ENCODE data around the gene ELOB. TPM values are rescaled to one million over a fixed set of nuclear protein-coding genes. Genes with fewer than 3 reads are reported as not detected.

Gene ELOB
- total RNA-seq, 2 donors from 2014 or later = 318 to 496 TPM

GRCh38 chr16:2737238-2737605, 39.9 kb downstream of the ELOB start:
- no peak overlapping the region for H3K4me3 ChIP-seq
- no peaks in the 10 kb centered on the region for H3K27me3 ChIP-seq (replicated peaks; ENCODE audit: insufficient read depth)
- WGBS = 77% methylated on average over 5 of the region's 5 CpGs
- H3K9me3 ChIP-seq = no peaks in the 10 kb centered on the region
- no peaks in the 10 kb centered on the region for H3K4me1 ChIP-seq (replicated peaks)
- TF ChIP-seq POLR2A (IDR thresholded peaks at IDR 0.05) (no peak), POLR2AphosphoS5 (IDR thresholded peaks at IDR 0.05) (no peak)
- TF ChIP-seq, protein P1, sequence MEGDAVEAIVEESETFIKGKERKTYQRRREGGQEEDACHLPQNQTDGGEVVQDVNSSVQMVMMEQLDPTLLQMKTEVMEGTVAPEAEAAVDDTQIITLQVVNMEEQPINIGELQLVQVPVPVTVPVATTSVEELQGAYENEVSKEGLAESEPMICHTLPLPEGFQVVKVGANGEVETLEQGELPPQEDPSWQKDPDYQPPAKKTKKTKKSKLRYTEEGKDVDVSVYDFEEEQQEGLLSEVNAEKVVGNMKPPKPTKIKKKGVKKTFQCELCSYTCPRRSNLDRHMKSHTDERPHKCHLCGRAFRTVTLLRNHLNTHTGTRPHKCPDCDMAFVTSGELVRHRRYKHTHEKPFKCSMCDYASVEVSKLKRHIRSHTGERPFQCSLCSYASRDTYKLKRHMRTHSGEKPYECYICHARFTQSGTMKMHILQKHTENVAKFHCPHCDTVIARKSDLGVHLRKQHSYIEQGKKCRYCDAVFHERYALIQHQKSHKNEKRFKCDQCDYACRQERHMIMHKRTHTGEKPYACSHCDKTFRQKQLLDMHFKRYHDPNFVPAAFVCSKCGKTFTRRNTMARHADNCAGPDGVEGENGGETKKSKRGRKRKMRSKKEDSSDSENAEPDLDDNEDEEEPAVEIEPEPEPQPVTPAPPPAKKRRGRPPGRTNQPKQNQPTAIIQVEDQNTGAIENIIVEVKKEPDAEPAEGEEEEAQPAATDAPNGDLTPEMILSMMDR (IDR thresholded peaks at IDR 0.05) = no peak
- intact Hi-C loops (cut with DNase I) = no loop called here
- H3K36me3 ChIP-seq = no peaks in the 10 kb centered on the region
- H3K27ac ChIP-seq = no peak overlapping the region
- no peak for DNase-seq (ENCODE audit: low spot score)

DNA sequence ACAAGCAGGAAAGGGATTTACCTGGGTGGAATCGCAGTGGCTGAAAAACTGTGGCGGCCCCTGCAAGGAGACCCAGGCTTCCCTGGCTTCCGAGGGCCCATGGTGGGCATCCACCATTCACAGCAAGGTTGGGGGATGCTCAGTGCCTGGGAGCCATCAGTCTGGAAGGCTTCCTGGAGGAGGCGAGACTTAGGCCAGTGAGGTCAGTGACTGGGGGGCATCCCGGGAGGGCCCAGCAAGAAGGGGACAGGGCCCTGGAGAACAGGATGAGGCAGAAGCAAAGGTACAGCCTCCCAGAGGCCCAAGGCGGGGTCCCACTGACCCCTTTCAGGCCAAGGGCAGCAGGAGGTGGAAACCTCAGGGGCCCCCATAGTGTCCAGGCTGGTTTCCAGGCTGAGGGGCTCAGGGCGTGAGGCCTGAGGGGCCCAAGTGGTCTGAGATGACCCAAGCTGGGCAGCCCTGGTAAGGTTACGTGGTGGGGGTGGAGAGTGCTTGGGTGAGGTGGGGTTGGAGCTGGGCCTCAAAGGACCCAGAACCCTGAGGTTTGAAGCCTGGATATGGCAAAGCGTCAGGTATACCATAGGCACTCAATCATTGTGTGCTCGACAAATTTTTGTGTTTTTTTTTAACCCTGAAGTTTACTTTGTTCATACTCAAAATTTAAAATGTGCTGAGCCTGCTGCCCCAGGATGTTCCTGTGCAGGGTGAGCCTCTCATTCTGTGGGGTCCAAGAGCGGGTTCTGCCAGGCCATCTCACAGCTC, 40.4 kb downstream of the ELOB start:
- Histone ChIP-seq H3K4me1 (replicated peaks) (no peaks in the 10 kb centered on the region), H3K27ac (no peak overlapping the region), H3K27me3 (replicated peaks; ENCODE audit: insufficient read depth) (no peaks in the 10 kb centered on the region), H3K4me3 (no peak overlapping the region), H3K36me3 (no peaks in the 10 kb centered on the region), H3K9me3 (no peaks in the 10 kb centered on the region)
- intact Hi-C loops (cut with DNase I) = no loop called here
- TF ChIP-seq POLR2AphosphoS5 (IDR thresholded peaks at IDR 0.05) = no peak
- TF ChIP-seq, protein P1 (IDR thresholded peaks at IDR 0.05) = no peak
- no peak for TF ChIP-seq POLR2A (IDR thresholded peaks at IDR 0.05)
- WGBS = 85% methylated on average over 11 of the region's 11 CpGs
- DNase-seq (ENCODE audit: low spot score) = no peak

- Histone ChIP-seq H3K27me3 (replicated peaks; ENCODE audit: insufficient read depth) (no peaks in the 10 kb centered on the region), H3K9me3 (no peaks in the 10 kb centered on the region), H3K4me1 (replicated peaks) (no peaks in the 10 kb centered on the region), H3K27ac (no peak overlapping the region), H3K36me3 (no peaks in the 10 kb centered on the region), H3K4me3 (no peak overlapping the region)
- TF ChIP-seq POLR2A (IDR thresholded peaks at IDR 0.05) (no peak), POLR2AphosphoS5 (IDR thresholded peaks at IDR 0.05) (no peak)
- TF ChIP-seq, protein P1 (IDR thresholded peaks at IDR 0.05) = no peak
- 83% methylated on average over 10 of the region's 10 CpGs for WGBS
- intact Hi-C loops (cut with DNase I) = no loop called here
- DNase-seq (ENCODE audit: low spot score) = no peak
Measured at GRCh38 chr16:2734844-2735515, 42.1 kb downstream of the ELOB start.

DNA sequence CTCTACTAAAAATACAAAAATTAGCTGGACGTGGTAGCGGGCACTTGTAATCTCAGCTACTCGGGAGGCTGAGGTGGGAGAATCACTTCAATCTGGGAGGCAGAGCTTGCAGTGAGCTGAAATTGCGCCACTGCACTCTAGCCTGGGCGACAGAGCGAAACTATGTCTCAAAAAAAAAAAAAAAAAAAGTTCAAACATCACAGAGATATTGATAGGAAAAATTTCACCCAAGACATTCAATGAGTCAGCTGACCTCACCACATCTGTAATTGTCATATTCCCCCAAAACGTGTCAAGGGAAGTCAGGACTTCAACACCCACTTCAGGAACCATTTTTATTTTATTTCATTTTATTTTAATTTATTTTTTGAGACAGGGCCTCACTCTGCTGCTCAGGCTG, 49.0 kb downstream of the ELOB start:
- no peaks in the 10 kb centered on the region for H3K27me3 ChIP-seq (replicated peaks; ENCODE audit: insufficient read depth)
- no peaks in the 10 kb centered on the region for H3K9me3 ChIP-seq
- no peaks in the 10 kb centered on the region for H3K4me1 ChIP-seq (replicated peaks)
- H3K27ac ChIP-seq = no peak overlapping the region
- H3K36me3 ChIP-seq = no peaks in the 10 kb centered on the region
- no peak for DNase-seq (ENCODE audit: low spot score)
- no peak overlapping the region for H3K4me3 ChIP-seq
- TF ChIP-seq POLR2A (IDR thresholded peaks at IDR 0.05) (no peak), POLR2AphosphoS5 (IDR thresholded peaks at IDR 0.05) (no peak)
- TF ChIP-seq, protein P1 (IDR thresholded peaks at IDR 0.05) = no peak
- intact Hi-C loops (cut with DNase I) = no loop called here
- WGBS = 89% methylated on average over 7 of the region's 7 CpGs

DNA sequence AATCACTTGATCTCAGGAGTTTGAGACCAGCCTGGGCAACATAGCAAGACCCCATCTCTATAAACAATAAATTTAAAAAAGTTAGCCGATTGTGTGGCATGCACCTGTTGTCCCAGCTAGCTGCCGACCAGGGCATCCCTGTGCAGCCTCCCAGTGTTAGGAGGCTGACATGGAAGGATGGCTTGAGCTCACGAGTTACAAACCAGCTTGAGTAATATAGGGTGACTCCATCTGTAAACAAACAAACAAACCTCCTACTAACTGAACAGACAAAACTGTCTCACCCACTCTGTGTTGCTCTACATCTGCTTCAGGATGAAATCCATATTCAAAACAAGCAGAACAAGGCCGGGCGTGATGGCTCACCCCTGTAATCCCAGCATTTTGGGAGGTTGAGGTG, 50.2 kb downstream of the ELOB start:
- 92% methylated on average over 5 of the region's 5 CpGs for WGBS
- Histone ChIP-seq H3K9me3 (no peaks in the 10 kb centered on the region), H3K4me3 (no peak overlapping the region), H3K27ac (no peak overlapping the region), H3K36me3 (no peaks in the 10 kb centered on the region), H3K27me3 (replicated peaks; ENCODE audit: insufficient read depth) (no peaks in the 10 kb centered on the region), H3K4me1 (replicated peaks) (no peaks in the 10 kb centered on the region)
- intact Hi-C loops (cut with DNase I) = no loop called here
- TF ChIP-seq POLR2AphosphoS5 (IDR thresholded peaks at IDR 0.05) (no peak), POLR2A (IDR thresholded peaks at IDR 0.05) (no peak)
- TF ChIP-seq, protein P1 (IDR thresholded peaks at IDR 0.05) = no peak
- DNase-seq (ENCODE audit: low spot score) = no peak
